Stimulated activated CD8-positive, alpha-beta memory T cell treated with anti-CD3 and anti-CD28 coated beads, Interleukin-12 subunit alpha, Interleukin-12 subunit beta, amount 100 ng/mL, for 1 hour (primary cell): ENCODE measurements around the gene DLG4.

Experiments used
- DNase-seq: peaks from one replicate; pipeline ENCODE4 v3.0.0-alpha.2; 2020; ENCODE audit warnings: low read depth

Gene DLG4

GRCh38 chr17:7229504-7229903 is 9.9 kb upstream of the DLG4 start:
- no peak for DNase-seq

- DNase-seq = no peak
These were observed 9.3 kb upstream of the DLG4 start for GRCh38 chr17:7228920-7229319.

GRCh38 chr17:7226721-7227710 is 7.4 kb upstream of the DLG4 start:
- DNase-seq = no peak

- no peak for DNase-seq
These were observed 6.2 kb upstream of the DLG4 start for GRCh38 chr17:7225711-7226331.

GRCh38 chr17:7224661-7225111 is 5.0 kb upstream of the DLG4 start:
- DNase-seq = no peak

- DNase-seq = no peak
These were observed 4.5 kb upstream of the DLG4 start for GRCh38 chr17:7224110-7224509.

GRCh38 chr17:7223375-7223774 is 3.7 kb upstream of the DLG4 start:
- DNase-seq = no peak

GRCh38 chr17:7222972-7223292 is 3.3 kb upstream of the DLG4 start:
- DNase-seq = no peak

GRCh38 chr17:7222093-7222971 is 2.7 kb upstream of the DLG4 start:
- no peak for DNase-seq

- no peak for DNase-seq
These were observed 1.8 kb upstream of the DLG4 start for GRCh38 chr17:7221278-7222092.

- DNase-seq = peak; percentile 22
These were observed 1.1 kb upstream of the DLG4 start for GRCh38 chr17:7220593-7221277.

GRCh38 chr17:7219229-7219811 is 316 bp downstream of the DLG4 start:
- no peak for DNase-seq

GRCh38 chr17:7218758-7219157 is 878 bp downstream of the DLG4 start:
- no peak for DNase-seq

- no peak for DNase-seq
These were observed 1.5 kb downstream of the DLG4 start for GRCh38 chr17:7218166-7218565.

GRCh38 chr17:7217113-7217987 is 2.3 kb downstream of the DLG4 start:
- DNase-seq = no peak

- no peak for DNase-seq
These were observed 3.2 kb downstream of the DLG4 start for GRCh38 chr17:7216242-7217112.

- DNase-seq = no peak
These were observed 3.9 kb downstream of the DLG4 start for GRCh38 chr17:7215652-7216180.

- DNase-seq = no peak
These were observed 4.4 kb downstream of the DLG4 start for GRCh38 chr17:7215136-7215638.
